H4 (cell line): Measurements from ENCODE around the gene PBX1. TPM values are rescaled to one million over a fixed set of nuclear protein-coding genes. Genes with fewer than 3 reads are reported as not detected.

Experiments
- DNase-seq: peaks from one replicate; pipeline ENCODE4 v3.0.0-alpha.2; 2015; ENCODE audit warnings: low spot score
- total RNA-seq: library from RNA; depleted of rRNA; stranded (reverse); fragments of >200 nt; shearing (Covaris generic); gene quantifications from 2 replicates; pipeline ENCODE4 v1.2.3, GENCODE V29; 2014

Gene PBX1
- total RNA-seq, 1 experiment from 2014 or later = 25.8 TPM

- no peak for DNase-seq
These were observed 306.4 kb downstream of the PBX1 start for GRCh38 chr1:164865385-164865784.

- DNase-seq = no peak
These were observed 308.6 kb downstream of the PBX1 start for GRCh38 chr1:164867590-164867989.

GRCh38 chr1:164868990-164869389 lies 310.0 kb downstream of the PBX1 start:
- DNase-seq = no peak

- no peak for DNase-seq
These were observed 316.5 kb downstream of the PBX1 start for GRCh38 chr1:164875518-164875917.

- no peak for DNase-seq
These were observed 317.6 kb downstream of the PBX1 start for GRCh38 chr1:164876398-164877116.

- DNase-seq = no peak
These were observed 321.2 kb downstream of the PBX1 start for GRCh38 chr1:164880199-164880598.

- DNase-seq = no peak
These were observed 321.7 kb downstream of the PBX1 start for GRCh38 chr1:164880644-164881043.

GRCh38 chr1:164885311-164885710 lies 326.3 kb downstream of the PBX1 start:
- no peak for DNase-seq

GRCh38 chr1:164886101-164886500 lies 327.1 kb downstream of the PBX1 start:
- no peak for DNase-seq

- DNase-seq = no peak
These were observed 332.6 kb downstream of the PBX1 start for GRCh38 chr1:164891615-164892014.

- DNase-seq = no peak
These were observed 336.3 kb downstream of the PBX1 start for GRCh38 chr1:164895026-164895912.

GRCh38 chr1:164901031-164901430 lies 342.0 kb downstream of the PBX1 start:
- no peak for DNase-seq
